A549 (cell line): Measurements from ENCODE around the gene IL10RA. TPM values are rescaled to one million over a fixed set of nuclear protein-coding genes. Genes with fewer than 3 reads are reported as not detected.

ENCODE experiments used
- ATAC-seq, 2 experiments: fragments of 200-7000 bp in 1 of 2; fragments of >200 bp in 1 of 2; cut with Nextera tagmentation in 1 of 2; cut with Tn5 transposase in 1 of 2; 3 replicates each; pipeline versions ENCODE4 v1.8.0 to v1.9.1; 2018 to 2020; ENCODE audit warnings: mild to moderate bottlenecking in 1 of 2, moderate library complexity in 1 of 2
- CTCF ChIA-PET: fragments of 300-600 bp; sonication (Branson Sonifier 250); formaldehyde crosslinking; extraction: SDS; loops from one replicate; lab custom pipeline; 2021; ENCODE audit warnings: antibody characterized with exemption, inconsistent platforms; lab: Yijun Ruan, JAX
- POLR2A ChIA-PET: fragments of 350-600 bp; formaldehyde crosslinking; extraction: SDS; loops from one replicate; lab custom pipeline; 2021; ENCODE audit warnings: antibody characterized with exemption, inconsistent platforms; lab: Yijun Ruan, JAX
- DNase-seq, 2 experiments: peaks; one replicate each; pipeline versions ENCODE4 v3.0.0 to v3.0.0-alpha.2; 2011 to 2016; ENCODE audit warnings: low read depth in 1 of 2, low spot score in 1 of 2
- FAIRE-seq: peaks from 2 replicates; lab custom pipeline; 2011; peaks lifted over from hg19 to GRCh38; lab: Jason Lieb, UNC
- H3K27ac ChIP-seq, 2 experiments: fragments of >200 bp; sonication (Bioruptor Twin); formaldehyde crosslinking; 3 replicates each; pipeline ENCODE4 v1.5.1; 2016 to 2017
- H3K4me1 ChIP-seq: fragments of >200 bp; sonication (Bioruptor Twin); formaldehyde crosslinking; 3 replicates; pipeline ENCODE4 v1.6.1; 2016
- H3K4me2 ChIP-seq: fragments of >200 bp; sonication (Bioruptor Twin); formaldehyde crosslinking; 3 replicates; pipeline ENCODE4 v1.6.1; 2016
- H3K4me3 ChIP-seq: fragments of >200 bp; sonication (Bioruptor Twin); formaldehyde crosslinking; 3 replicates; pipeline ENCODE4 v1.5.1; 2016
- H3K9me3 ChIP-seq: fragments of >200 bp; sonication (Bioruptor Twin); formaldehyde crosslinking; 3 replicates; pipeline ENCODE4 v1.6.1; 2016
- BCL3 ChIP-seq: fragments of >200 bp; sonication (Bioruptor Twin); formaldehyde crosslinking; IDR thresholded peaks from 3 replicates; pipeline ENCODE4 v1.6.1; 2016
- CEBPB ChIP-seq, 2 experiments: fragments of >200 bp in 1 of 2; sonication (Bioruptor Twin) in 1 of 2; formaldehyde crosslinking in 1 of 2; IDR thresholded peaks; 2 replicates each; pipeline ENCODE4 v1.6.1; 2012 to 2016
- CHD4 ChIP-seq: fragments of 200-600 bp; sonication (generic); IDR thresholded peaks from 2 replicates; pipeline ENCODE4 v1.6.1; 2016; ENCODE audit warnings: antibody characterized with exemption, mild to moderate bottlenecking, borderline replicate concordance
- E2F6 ChIP-seq: IDR thresholded peaks from 2 replicates; pipeline ENCODE4 v1.6.1; 2012; ENCODE audit warnings: low read depth, borderline replicate concordance
- EHF ChIP-seq: fragments of 250-450 bp; sonication (Bioruptor Pico); IDR thresholded peaks from 2 replicates; pipeline ENCODE4 v1.5.0; 2020; ENCODE audit warnings: mild to moderate bottlenecking
- ESRRA ChIP-seq: fragments of 150-350 bp; IDR thresholded peaks from 2 replicates; pipeline ENCODE4 v1.6.1; 2014; ENCODE audit warnings: mild to moderate bottlenecking, low read length, borderline replicate concordance
- FOSB ChIP-seq: fragments of 250-450 bp; sonication (Bioruptor Pico); IDR thresholded peaks from 2 replicates; pipeline ENCODE4 v1.5.0; 2020; ENCODE audit warnings: mild to moderate bottlenecking, moderate library complexity
- HDAC2 ChIP-seq: fragments of 200-600 bp; sonication (generic); IDR thresholded peaks from 2 replicates; pipeline ENCODE4 v1.6.1; 2016
- HES2 ChIP-seq: fragments of >200 bp; sonication (Bioruptor Twin); formaldehyde crosslinking; IDR thresholded peaks from 2 replicates; pipeline ENCODE4 v1.6.1; 2016
- HMGXB4 ChIP-seq: fragments of 250-450 bp; sonication (Bioruptor Pico); IDR thresholded peaks from 2 replicates; pipeline ENCODE4 v1.5.0; 2021; ENCODE audit warnings: mild to moderate bottlenecking, moderate library complexity, borderline replicate concordance
- HOXB13 ChIP-seq: fragments of 250-450 bp; sonication (Bioruptor Pico); IDR thresholded peaks from 2 replicates; pipeline ENCODE4 v1.5.0; 2020; ENCODE audit warnings: low read depth, mild to moderate bottlenecking, moderate library complexity
- JUNB ChIP-seq: fragments of >200 bp; sonication (Bioruptor Twin); formaldehyde crosslinking; IDR thresholded peaks from 2 replicates; pipeline ENCODE4 v1.6.1; 2016
- KDM1A ChIP-seq: fragments of 200-600 bp; sonication (generic); IDR thresholded peaks from 2 replicates; pipeline ENCODE4 v1.6.1; 2016; ENCODE audit warnings: low read depth, mild to moderate bottlenecking
- KDM5A ChIP-seq: fragments of 200-600 bp; sonication (generic); IDR thresholded peaks from 2 replicates; pipeline ENCODE4 v1.6.1; 2016; ENCODE audit warnings: antibody characterized with exemption, mild to moderate bottlenecking
- MYC ChIP-seq: IDR thresholded peaks from 2 replicates; pipeline ENCODE4 v1.6.1; 2012; ENCODE audit warnings: mild to moderate bottlenecking, inconsistent platforms, low read length, improper control_type of control experiment, borderline replicate concordance
- NFE2L2 ChIP-seq: fragments of 150-350 bp; conservative IDR thresholded peaks from 2 replicates; pipeline ENCODE4 v1.6.1; 2014; ENCODE audit warnings: low read length
- NPAS2 ChIP-seq: fragments of 250-450 bp; sonication (Bioruptor Pico); IDR thresholded peaks from 2 replicates; pipeline ENCODE4 v1.8.0; 2022; ENCODE audit warnings: mild to moderate bottlenecking, moderate library complexity, borderline replicate concordance
- NR3C1 ChIP-seq: fragments of >200 bp; sonication (Bioruptor Twin); formaldehyde crosslinking; IDR thresholded peaks from 3 replicates; pipeline ENCODE4 v1.6.1; 2017
- REST ChIP-seq: fragments of 200-600 bp; sonication (generic); IDR thresholded peaks from 2 replicates; pipeline ENCODE4 v1.6.1; 2016; ENCODE audit warnings: antibody characterized with exemption, mild to moderate bottlenecking, moderate library complexity
- ZSCAN20 ChIP-seq: fragments of 250-450 bp; sonication (Bioruptor Pico); IDR thresholded peaks from 2 replicates; pipeline ENCODE4 v1.8.0; 2022; ENCODE audit warnings: mild to moderate bottlenecking, moderate library complexity
- WGBS: methylation state at CpG from one replicate; pipeline ENCODE4 v1.1.6; 2017; ENCODE audit errors: missing lambda C conversion rate; 5-methylcytosine and 5-hydroxymethylcytosine counted together
- polyA plus RNA-seq, 4 experiments: library from polyadenylated mRNA; depleted of rRNA in 3 of 4; stranded (reverse); fragments of >200 nt; fragmentation: RNase III in 1 of 4; extraction: RNeasy Plus Mini Kit Qiagen cat#74134 plus additional on column Dnase treatment in 1 of 4; gene quantifications; 2 replicates in 3 of 4; 3 replicates in 1 of 4; pipeline ENCODE4 v1.2.3, GENCODE V29; 2011 to 2017

The IL10RA gene
- polyA plus RNA-seq, 2 of the 4 experiments (the other 2 are of a cell fraction): 0.03 to 0.17 TPM

- no peak overlapping the region for H3K4me2 ChIP-seq
- TF ChIP-seq NFE2L2 (no peak), HOXB13 (CRISPR knock-in tag) (no peak), BCL3 (no peak), CEBPB (IDR thresholded peaks at IDR 0.05) (no peak)
- no peaks in the 10 kb centered on the region for H3K4me1 ChIP-seq
- no peak for FAIRE-seq
- no peak for ATAC-seq
- ChIA-PET POLR2A (no interaction called here), CTCF (interaction anchor here (1.5 to 13.9 kb wide), 4 partner anchors 100 to 527 kb away, joined by 5 to 192 read pairs (median 8); no protein-coding TSS in a partner anchor)
- no peak overlapping the region for H3K4me3 ChIP-seq
- DNase-seq: no peak
- WGBS: 42% methylated on average over 3 of the region's 3 CpGs
- no peak overlapping the region for H3K27ac ChIP-seq
- no peaks in the 10 kb centered on the region for H3K9me3 ChIP-seq
Observed at GRCh38 chr11:117953024-117953671, 33.0 kb upstream of the IL10RA start.

- TF ChIP-seq MYC (no peak), REST (no peak), HOXB13 (CRISPR knock-in tag) (no peak), ESRRA (no peak), E2F6 (no peak)
- TF ChIP-seq, all 56 proteins: peak for 0
- Histone ChIP-seq H3K4me1 (no peaks in the 10 kb centered on the region), H3K27ac (no peak overlapping the region), H3K4me2 (no peak overlapping the region), H3K4me3 (no peak overlapping the region), H3K9me3 (no peaks in the 10 kb centered on the region)
- WGBS: 5% methylated on average over 1 of the region's 1 CpG
- FAIRE-seq (no peak), DNase-seq (no peak), ATAC-seq (no peak)
- POLR2A ChIA-PET: no interaction called here
- CTCF ChIA-PET: no interaction called here
Observed at GRCh38 chr11:117958949-117959348, 27.2 kb upstream of the IL10RA start.

GRCh38 chr11:117959438-117960149, 26.6 kb upstream of the IL10RA start:
- Histone ChIP-seq H3K27ac (no peak overlapping the region), H3K4me2 (no peak overlapping the region), H3K4me3 (no peak overlapping the region), H3K9me3 (no peaks in the 10 kb centered on the region), H3K4me1 (no peaks in the 10 kb centered on the region)
- DNase-seq (no peak), ATAC-seq (no peak), FAIRE-seq (no peak)
- CTCF ChIA-PET: interaction anchor here (1.1 to 1.9 kb wide), 2 partner anchors 13 to 94 kb away, joined by 4 to 6 read pairs; no protein-coding TSS in a partner anchor
- WGBS: 0% methylated on average over 1 of the region's 1 CpG
- TF ChIP-seq HMGXB4 (no peak), HDAC2 (no peak), EHF (CRISPR knock-in tag) (no peak), JUNB (no peak), FOSB (CRISPR knock-in tag) (no peak), NR3C1 (no peak), NPAS2 (no peak), ZSCAN20 (CRISPR knock-in tag) (no peak), HES2 (no peak), CHD4 (no peak), NFE2L2 (no peak), KDM1A (no peak), KDM5A (no peak)
- TF ChIP-seq, all 56 proteins: peak for 0
- POLR2A ChIA-PET: no interaction called here
